Rectal smooth muscle tissue (tissue), 1 donor: ENCODE measurements around the gene ANKRD62.
"Not testable (repeated sequence)": the region's sequence is repeated elsewhere in the genome, so short reads cannot be mapped to it uniquely, and the experiment has no call there.

Source experiments
- H3K27ac ChIP-seq: one replicate; pipeline ENCODE4 v1.7.0; 2013; ENCODE audit warnings: low read depth, low read length, inconsistent platforms
- H3K27me3 ChIP-seq: one replicate; pipeline ENCODE4 v1.7.0; 2013; ENCODE audit warnings: low read length; ENCODE audit not compliant: control insufficient read depth, insufficient read depth
- H3K36me3 ChIP-seq: one replicate; pipeline ENCODE4 v1.7.0; 2013; ENCODE audit warnings: low read length; ENCODE audit not compliant: control insufficient read depth, insufficient read depth
- H3K4me1 ChIP-seq: one replicate; pipeline ENCODE4 v1.7.0; 2013; ENCODE audit warnings: low read length; ENCODE audit not compliant: control insufficient read depth, insufficient read depth
- H3K4me3 ChIP-seq: one replicate; pipeline ENCODE4 v1.7.0; 2013; ENCODE audit warnings: low read length
- H3K9ac ChIP-seq: one replicate; pipeline ENCODE4 v1.7.0; 2013; ENCODE audit warnings: low read length

The ANKRD62 gene

DNA sequence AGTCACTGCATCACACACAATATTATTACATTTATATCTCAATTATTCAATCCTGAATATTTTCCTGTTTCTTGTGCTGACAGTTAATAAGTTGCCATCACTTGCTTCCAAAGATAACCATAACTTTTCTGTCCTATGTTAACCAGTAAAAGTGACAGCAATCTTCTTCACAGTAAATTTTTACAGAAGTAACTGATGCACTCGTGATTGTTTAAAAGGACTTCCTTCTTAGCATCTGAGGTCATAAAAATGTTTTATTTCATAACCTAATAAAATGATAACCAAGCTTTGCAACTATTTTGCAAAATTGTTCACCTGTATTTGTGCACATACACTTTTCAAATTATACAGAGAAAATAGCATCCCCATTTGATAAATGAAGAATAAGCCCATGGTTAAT, 20.6 kb upstream of the ANKRD62 start:
- no peak overlapping the region for H3K4me3 ChIP-seq
- no peaks in the 10 kb centered on the region for H3K4me1 ChIP-seq
- H3K9ac ChIP-seq = no peak overlapping the region
- no peak overlapping the region for H3K27ac ChIP-seq
- no peaks in the 10 kb centered on the region for H3K27me3 ChIP-seq
- H3K36me3 ChIP-seq = no peaks in the 10 kb centered on the region

DNA sequence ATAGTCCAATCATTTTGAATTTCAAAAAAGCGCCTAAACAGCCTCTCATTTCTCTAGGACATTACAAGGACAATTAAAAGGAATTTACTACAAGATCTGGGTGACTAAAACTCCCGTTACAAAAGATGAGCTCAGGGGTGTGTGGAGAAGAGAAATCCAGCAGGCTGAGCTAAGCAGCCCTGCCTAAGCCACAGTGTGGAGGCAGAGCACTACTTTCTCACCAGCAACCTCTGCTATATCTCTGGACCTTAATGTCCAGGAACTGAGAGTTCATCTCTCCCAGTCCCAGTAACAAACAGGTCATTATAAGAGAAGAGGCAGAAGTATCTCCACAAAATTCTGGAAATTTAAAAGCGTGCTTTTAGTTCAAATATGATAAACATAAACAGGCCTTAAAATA, 18.9 kb upstream of the ANKRD62 start:
- no peak overlapping the region for H3K27ac ChIP-seq
- no peak overlapping the region for H3K9ac ChIP-seq
- no peaks in the 10 kb centered on the region for H3K27me3 ChIP-seq
- H3K4me1 ChIP-seq = no peaks in the 10 kb centered on the region
- no peak overlapping the region for H3K4me3 ChIP-seq
- no peaks in the 10 kb centered on the region for H3K36me3 ChIP-seq

DNA sequence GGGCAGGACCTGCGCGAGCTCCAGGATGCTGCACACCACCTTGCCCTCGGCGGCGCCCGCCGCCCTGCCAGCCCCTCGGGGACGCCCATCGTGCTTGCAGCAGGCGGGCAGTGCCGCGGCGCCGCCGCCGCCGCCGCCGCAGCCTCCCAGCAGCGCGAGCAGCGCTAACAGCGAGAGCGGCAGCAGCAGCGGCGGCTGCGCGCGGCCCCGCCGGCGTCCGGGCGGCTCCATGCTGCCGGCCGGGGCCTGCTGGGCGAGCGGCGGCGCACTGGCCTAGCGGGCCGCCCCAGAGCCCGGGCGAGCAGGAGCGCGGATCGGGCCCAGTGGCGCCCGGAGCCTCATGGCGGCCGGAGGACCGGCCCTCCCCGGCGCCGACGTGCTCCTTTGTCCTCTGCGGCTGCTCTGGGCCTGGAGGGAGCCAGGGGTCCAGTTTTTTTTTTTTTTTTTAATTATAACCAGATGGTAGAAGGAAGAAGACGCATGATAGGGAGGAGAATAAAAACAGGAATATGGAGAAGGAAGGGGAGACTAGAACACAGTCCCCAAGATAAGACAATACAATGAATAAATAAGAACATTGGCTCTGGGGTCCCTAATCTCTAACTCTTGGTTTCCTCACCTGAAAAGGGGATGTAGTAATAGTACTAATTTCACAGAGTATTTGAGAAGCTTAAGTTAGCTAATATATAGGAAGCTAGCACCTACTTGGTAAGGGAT, 17.1 kb upstream of the ANKRD62 start:
- H3K36me3 ChIP-seq = no peaks in the 10 kb centered on the region
- no peak overlapping the region for H3K9ac ChIP-seq

DNA sequence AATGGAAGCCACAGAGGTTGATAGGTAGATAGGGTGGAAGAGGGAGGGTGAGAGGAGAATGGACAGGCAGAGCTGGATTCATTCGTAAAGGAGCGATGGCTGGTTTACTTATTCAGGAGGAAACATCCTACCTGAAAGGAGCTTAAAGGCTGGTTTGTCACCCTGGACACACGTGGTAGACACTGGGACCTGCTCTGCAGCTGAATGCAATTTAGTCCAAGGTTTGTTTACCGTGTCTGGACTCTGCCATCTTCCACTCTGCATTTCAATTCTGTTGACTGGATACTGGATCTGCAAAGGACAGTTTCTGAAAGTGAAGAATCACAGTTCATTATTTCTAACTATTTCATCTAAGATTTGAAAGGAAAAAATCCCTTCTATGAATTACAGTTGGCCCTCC, 15.6 kb upstream of the ANKRD62 start:
- H3K27me3 ChIP-seq, H3K27ac ChIP-seq, H3K36me3 ChIP-seq, H3K4me1 ChIP-seq, H3K9ac ChIP-seq, H3K4me3 ChIP-seq: not testable (repeated sequence)

More for the DNA sequence above, 17.1 kb upstream of the ANKRD62 start:
- Histone ChIP-seq H3K4me1 (no peaks in the 10 kb centered on the region), H3K27ac (no peak overlapping the region), H3K4me3 (no peak overlapping the region), H3K27me3 (no peaks in the 10 kb centered on the region)

DNA sequence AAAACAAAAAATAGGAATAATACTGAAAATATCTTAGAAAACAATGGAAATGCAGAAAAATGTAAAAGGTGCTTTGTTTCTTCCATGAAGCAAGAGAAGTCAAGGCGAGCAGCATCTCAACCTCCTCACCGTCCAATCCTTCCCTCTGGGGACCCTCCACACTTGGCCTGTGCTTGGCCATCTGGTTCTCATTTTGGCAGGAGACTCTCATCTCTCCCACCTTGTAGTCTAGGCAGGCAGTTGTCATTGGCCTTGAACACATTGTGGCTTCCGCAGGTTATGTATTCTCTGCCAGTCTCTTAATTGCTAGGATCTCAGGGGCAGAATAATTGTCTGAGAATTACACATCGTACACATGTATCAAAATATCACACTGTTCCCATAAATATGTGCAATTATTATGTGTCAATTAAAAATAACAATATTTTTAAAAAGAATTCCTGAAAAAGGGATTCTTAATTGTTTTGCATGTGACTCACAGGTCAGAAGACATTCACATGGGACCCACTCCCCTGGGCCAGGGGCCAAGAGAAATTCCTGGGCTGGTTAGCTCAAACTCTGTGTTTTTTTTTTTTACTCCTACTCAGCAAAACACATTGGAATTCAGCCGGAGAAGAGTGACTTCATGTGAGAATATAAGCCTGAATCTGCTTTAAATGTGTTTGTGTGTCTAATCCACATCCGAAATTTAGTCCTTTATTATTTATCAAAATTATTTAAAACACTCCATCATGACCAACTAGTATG, 14.0 kb upstream of the ANKRD62 start:
- H3K4me3 ChIP-seq = no peak overlapping the region
- H3K27me3 ChIP-seq = no peaks in the 10 kb centered on the region
- H3K27ac ChIP-seq = no peak overlapping the region
- no peaks in the 10 kb centered on the region for H3K36me3 ChIP-seq
- H3K4me1 ChIP-seq = no peaks in the 10 kb centered on the region
- H3K9ac ChIP-seq = no peak overlapping the region

DNA sequence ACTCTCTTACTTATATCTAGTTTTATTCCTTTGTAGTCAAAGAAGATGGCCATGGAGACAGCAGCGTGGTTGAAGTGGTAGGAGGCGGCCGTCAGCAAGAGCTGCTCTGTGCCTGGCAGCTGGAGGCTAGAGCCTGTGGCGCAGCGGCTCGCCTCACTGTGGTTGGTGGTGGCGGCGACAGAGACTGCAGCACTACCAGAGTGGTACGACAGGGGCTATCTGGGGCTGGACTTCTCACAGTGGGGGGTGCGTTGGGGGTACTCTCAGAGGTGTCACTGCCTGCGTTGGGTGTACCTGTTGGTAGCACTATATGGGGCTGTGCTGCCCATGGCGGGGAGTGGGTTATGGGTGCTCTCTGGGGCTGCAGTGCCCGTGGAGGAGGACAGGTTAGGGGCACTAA, 8.5 kb upstream of the ANKRD62 start:
- H3K36me3 ChIP-seq = no peaks in the 10 kb centered on the region

DNA sequence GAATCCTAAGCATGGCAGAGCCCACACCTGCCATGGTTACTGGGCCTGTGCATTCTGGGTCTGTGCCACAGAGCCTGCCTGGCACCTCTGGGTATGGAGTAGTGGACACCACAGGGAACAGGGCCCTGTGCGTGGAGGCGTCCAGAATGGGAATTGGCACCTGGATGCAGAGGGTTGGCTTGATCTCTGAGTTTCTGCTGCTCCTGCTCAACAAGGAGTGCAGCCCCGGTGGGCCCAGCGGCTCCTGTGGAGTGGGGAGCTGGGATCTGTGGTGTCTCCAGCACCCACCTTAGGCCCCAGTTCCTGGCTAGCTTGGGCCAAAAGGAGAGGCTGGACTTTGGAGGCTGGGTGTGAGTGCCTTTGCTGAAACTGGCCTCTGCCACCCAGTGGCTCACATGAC, 7.9 kb upstream of the ANKRD62 start:
- no peak overlapping the region for H3K9ac ChIP-seq
- H3K4me1 ChIP-seq = no peaks in the 10 kb centered on the region
- no peaks in the 10 kb centered on the region for H3K27me3 ChIP-seq
- no peaks in the 10 kb centered on the region for H3K36me3 ChIP-seq
- no peak overlapping the region for H3K4me3 ChIP-seq
- H3K27ac ChIP-seq = no peak overlapping the region

More for the DNA sequence above, 8.5 kb upstream of the ANKRD62 start:
- H3K4me1 ChIP-seq = no peaks in the 10 kb centered on the region
- H3K4me3 ChIP-seq = no peak overlapping the region
- H3K27me3 ChIP-seq = no peaks in the 10 kb centered on the region
- no peak overlapping the region for H3K9ac ChIP-seq
- H3K27ac ChIP-seq = no peak overlapping the region

DNA sequence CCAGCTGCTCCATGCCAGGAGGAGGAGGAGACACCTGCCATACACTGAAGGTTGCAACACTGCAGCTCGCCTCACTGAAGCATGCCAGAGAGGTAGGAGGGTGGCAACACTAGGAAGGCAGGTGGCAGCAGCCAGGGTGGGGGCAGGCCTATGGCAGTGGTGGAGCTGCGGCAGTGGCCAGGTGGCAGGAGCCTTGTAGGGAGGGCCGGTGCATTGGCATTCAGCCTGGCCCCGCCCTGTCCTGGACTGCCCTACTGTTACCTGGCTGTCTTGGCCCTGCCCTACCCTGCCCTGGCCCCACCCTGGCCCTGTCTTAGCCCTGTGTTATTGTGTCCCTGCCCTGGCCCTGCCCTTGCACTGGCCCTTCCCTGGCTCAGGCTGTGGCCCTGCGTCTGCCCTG, 7.4 kb upstream of the ANKRD62 start:
- H3K4me3 ChIP-seq = no peak overlapping the region
- no peaks in the 10 kb centered on the region for H3K36me3 ChIP-seq
- no peak overlapping the region for H3K9ac ChIP-seq
- H3K27me3 ChIP-seq = no peaks in the 10 kb centered on the region
- no peaks in the 10 kb centered on the region for H3K4me1 ChIP-seq
- no peak overlapping the region for H3K27ac ChIP-seq

DNA sequence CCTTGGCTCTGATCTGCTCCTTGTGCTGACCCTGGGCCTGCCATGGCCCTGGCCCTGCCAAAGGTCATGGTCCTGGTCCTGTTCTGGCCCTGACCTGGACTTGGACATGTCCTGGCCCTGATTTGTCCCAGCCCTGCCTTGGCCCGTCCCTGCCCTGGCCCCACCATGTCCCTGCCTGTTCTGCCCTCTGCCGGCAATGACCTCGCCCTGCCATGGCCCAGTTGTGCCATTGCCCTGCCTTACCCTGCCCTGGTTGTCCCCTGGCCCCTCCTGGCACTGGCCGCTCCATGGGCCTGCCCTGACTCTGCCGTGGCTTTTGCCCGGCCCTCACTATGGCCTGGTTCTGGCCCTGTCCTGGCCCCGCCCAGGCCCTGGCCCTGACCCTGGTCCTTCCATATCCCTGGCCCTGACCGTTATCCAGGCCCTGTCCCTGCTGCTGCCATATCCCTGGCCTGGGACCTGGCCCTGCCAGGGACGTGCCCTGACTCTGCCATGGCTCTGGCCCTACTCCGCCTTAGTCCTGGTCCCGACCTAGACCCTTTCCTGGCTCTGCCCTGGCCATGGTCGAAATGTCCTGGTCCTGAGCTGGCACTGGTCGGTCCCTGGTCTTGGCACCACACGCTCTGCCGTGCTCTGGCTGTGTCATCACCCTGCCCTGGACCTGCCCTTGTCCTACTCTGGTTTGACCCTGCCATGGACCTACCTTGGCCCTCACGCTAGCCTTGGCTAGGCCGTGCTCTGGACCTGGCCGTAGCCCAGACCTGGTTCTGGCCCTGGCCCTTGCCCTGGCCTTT, 6.8 kb upstream of the ANKRD62 start:
- H3K9ac ChIP-seq = no peak overlapping the region
- no peaks in the 10 kb centered on the region for H3K27me3 ChIP-seq
- no peaks in the 10 kb centered on the region for H3K4me1 ChIP-seq
- H3K4me3 ChIP-seq = no peak overlapping the region
- no peaks in the 10 kb centered on the region for H3K36me3 ChIP-seq
- H3K27ac ChIP-seq = no peak overlapping the region

DNA sequence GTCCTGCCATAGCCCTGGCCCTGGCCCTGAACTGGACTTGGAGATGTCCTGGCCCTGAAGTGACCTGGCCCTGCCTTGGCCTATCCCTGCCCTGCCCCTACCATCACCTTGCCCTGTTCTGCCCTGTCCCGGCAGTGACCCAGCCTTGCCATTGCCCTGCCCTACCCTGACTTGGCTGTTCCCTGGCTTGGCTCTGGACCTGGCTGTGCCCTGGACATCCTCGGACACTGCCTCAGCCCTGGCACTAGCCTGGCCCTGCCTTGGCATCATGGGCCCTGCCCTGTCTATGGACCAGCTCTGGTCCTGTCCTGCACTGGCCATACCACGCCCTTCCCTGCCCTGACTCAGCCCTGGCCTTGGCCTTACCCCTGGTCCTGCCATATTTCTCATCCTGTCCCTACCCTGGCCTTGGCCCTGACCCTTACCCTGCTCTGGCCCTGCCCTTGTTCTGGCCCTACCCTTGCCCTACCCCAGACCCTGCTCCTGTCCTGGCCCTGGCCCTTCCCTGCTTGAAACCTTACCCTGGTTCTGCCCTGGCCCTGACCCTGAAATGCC, 6.1 kb upstream of the ANKRD62 start:
- H3K27me3 ChIP-seq = peaks cover 2% of the 10 kb centered on the region
- no peak overlapping the region for H3K9ac ChIP-seq
- H3K36me3 ChIP-seq = no peaks in the 10 kb centered on the region
- H3K4me3 ChIP-seq = no peak overlapping the region
- H3K4me1 ChIP-seq = no peaks in the 10 kb centered on the region
- H3K27ac ChIP-seq = no peak overlapping the region

DNA sequence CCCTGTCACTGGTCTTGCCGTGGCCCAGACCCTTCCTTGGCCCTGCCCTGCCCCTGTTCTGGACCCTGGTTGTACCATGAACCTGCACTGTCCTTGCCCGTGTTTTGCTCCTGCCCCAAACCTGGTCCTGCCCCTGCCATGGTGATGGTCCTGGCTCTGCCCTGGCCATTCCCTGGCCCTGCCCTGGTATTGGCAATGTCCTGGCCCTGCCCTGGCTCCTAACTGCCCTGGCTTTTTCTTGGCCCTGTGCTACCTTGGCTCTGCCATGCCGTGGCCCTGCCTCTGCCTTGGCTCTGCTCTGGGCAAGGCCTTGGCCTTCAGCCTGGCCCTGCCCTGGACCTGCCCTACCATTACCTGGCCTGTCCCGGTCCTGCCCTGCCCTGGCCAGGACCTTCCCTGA, 5.5 kb upstream of the ANKRD62 start:
- no peak overlapping the region for H3K27ac ChIP-seq

DNA sequence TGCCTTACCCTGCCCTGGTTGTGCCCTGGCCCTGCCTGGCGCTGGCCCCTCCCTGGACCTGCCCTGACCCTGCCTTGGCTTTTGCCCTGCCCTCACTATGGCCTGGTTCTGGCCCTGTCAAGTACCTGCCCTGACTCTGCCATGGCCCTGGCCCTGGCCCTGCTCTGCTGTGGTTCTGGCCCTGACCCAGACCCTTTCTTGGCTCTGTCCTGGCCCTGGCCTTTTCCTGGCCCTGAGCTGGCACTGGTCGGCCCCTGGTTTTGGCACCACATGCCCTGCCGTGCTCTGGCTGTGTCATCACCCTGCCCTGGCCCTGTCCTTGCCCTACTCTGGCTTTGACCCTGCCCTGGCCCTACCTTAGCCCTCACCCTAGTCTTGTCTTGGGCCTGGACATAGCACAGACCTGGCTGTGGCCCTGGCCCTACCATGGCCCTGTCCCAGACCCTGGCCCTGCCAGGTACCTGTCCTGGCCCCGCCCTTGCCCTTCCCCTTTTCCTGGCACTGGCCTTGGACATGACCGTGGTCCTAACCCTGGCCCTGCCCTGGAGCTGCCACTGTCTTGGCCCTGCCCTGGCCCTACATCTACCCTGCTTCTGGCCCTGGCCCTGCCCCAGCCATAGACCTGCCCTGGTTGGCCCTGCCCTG, 4.8 kb upstream of the ANKRD62 start:
- no peak overlapping the region for H3K27ac ChIP-seq
- H3K4me3 ChIP-seq = no peak overlapping the region
- peaks cover 2% of the 10 kb centered on the region for H3K27me3 ChIP-seq
- H3K36me3 ChIP-seq = no peaks in the 10 kb centered on the region
- no peaks in the 10 kb centered on the region for H3K4me1 ChIP-seq
- H3K9ac ChIP-seq = no peak overlapping the region

More for the DNA sequence above, 5.5 kb upstream of the ANKRD62 start:
- Histone ChIP-seq H3K27me3 (peaks cover 2% of the 10 kb centered on the region), H3K36me3 (no peaks in the 10 kb centered on the region), H3K9ac (no peak overlapping the region), H3K4me1 (no peaks in the 10 kb centered on the region), H3K4me3 (no peak overlapping the region)
